NB4 (cell line): ENCODE measurements around the gene SLMAP.

Source experiments
- DNase-seq: peaks from one replicate; pipeline ENCODE4 v3.0.0; 2010; ENCODE audit warnings: low read depth
- H3K4me3 ChIP-seq: one replicate; pipeline ENCODE4 v1.5.1; 2011; ENCODE audit warnings: mild to moderate bottlenecking, low read depth, low read length, moderate library complexity
- MYC ChIP-seq: IDR thresholded peaks from 2 replicates; pipeline ENCODE4 v1.6.1; 2011; ENCODE audit warnings: low read depth, low read length
- POLR2A ChIP-seq: IDR thresholded peaks from 2 replicates; pipeline ENCODE4 v1.6.1; 2011; ENCODE audit warnings: mild to moderate bottlenecking; ENCODE audit not compliant: insufficient read length; ENCODE audit errors: extremely low read depth
- TF ChIP-seq, protein P1 (sequence below): IDR thresholded peaks from one replicate; pipeline ENCODE4 v1.5.1; 2012; ENCODE audit warnings: low read depth, low read length
- TF ChIP-seq, protein P2 (sequence below): IDR thresholded peaks from 2 replicates; pipeline ENCODE4 v1.6.1; 2011; ENCODE audit warnings: low read depth, low read length

SLMAP gene

DNA sequence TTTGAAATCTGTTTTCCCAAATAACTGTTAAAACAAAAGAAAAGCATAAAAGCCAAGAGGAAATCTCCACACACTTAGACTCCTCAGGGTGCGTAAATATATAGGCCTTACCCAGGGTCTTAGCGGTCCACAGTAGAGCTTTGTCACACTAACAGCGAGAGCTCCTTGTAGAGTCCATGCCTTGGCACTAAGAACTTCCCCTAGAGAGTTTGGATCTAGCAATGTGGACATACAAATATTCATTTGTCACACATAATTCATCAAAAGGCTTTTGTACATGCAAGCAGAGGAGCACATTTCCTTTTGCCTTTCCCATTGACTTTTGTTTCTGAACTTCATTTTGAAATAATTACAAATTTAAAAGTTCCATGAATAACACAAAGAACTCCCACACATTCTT is 11.0 kb upstream of the SLMAP start:
- TF ChIP-seq, protein P1, sequence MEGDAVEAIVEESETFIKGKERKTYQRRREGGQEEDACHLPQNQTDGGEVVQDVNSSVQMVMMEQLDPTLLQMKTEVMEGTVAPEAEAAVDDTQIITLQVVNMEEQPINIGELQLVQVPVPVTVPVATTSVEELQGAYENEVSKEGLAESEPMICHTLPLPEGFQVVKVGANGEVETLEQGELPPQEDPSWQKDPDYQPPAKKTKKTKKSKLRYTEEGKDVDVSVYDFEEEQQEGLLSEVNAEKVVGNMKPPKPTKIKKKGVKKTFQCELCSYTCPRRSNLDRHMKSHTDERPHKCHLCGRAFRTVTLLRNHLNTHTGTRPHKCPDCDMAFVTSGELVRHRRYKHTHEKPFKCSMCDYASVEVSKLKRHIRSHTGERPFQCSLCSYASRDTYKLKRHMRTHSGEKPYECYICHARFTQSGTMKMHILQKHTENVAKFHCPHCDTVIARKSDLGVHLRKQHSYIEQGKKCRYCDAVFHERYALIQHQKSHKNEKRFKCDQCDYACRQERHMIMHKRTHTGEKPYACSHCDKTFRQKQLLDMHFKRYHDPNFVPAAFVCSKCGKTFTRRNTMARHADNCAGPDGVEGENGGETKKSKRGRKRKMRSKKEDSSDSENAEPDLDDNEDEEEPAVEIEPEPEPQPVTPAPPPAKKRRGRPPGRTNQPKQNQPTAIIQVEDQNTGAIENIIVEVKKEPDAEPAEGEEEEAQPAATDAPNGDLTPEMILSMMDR = no peak
- no peak for TF ChIP-seq MYC
- TF ChIP-seq POLR2A = no peak
- TF ChIP-seq, protein P2, sequence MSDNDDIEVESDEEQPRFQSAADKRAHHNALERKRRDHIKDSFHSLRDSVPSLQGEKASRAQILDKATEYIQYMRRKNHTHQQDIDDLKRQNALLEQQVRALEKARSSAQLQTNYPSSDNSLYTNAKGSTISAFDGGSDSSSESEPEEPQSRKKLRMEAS = no peak
- DNase-seq = no peak
- H3K4me3 ChIP-seq = no peak overlapping the region

DNA sequence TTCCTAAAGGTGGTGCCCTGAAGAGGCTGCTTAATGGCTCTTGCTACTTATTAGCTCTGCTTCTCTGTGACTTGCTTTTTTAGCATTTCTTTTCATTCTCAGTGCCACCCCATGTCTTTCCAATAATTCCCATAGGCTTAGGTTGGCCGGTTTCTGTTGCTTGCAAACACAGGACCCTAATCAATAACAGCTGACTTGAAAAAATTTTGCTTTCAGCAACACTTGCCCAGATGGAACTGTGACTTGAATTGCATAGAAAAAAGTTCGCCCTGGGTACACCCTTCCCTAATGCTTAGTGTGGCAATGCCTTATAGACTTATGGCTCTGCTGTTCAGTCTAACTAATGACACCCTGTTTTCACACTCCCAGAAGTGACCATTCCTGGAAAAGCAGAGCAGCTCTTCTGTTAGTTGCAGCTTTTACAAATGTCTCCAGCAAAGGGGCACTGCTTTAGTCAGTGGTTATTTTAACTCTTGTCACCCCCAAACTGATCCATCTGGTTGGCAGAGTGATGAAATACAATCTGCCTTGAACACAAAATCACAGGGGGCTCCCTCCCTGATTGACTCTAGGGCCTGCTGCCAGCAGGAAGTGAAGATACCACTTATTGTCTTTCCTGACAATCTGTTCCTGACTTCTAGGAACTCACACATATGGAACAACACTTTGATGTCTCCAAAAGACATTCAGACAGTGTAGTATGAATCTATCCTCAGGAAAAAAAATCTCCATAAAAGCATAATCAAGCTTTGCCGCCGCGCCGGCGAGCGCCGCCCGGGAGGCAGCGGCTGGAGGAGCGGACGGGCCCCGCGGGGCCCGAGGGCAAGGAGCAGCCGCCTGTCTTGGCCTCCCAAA is 9.7 kb upstream of the SLMAP start:
- no peak for DNase-seq
- no peak overlapping the region for H3K4me3 ChIP-seq
- TF ChIP-seq MYC (no peak), POLR2A (no peak)
- TF ChIP-seq, protein P1 = no peak
- TF ChIP-seq, protein P2 = no peak

DNA sequence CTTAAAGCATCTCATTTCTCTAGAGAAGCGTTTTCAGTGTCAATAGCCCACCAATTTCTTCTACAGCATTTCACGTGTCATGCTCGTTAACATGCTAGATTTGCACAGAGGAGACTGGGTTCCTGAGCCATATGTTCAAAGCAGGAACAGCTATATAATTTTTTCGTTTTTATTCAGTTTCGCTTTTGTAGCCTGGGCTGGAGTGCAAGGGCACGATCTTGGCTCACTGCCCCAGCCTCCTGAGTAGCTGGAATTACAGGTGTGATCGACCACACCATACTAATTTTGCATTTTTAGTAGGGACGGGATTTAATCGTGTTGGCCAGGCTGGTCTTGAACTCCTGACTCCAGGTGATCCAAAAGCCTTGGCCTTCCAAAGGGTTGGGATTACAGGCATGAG is 6.6 kb upstream of the SLMAP start:
- no peak overlapping the region for H3K4me3 ChIP-seq

DNA sequence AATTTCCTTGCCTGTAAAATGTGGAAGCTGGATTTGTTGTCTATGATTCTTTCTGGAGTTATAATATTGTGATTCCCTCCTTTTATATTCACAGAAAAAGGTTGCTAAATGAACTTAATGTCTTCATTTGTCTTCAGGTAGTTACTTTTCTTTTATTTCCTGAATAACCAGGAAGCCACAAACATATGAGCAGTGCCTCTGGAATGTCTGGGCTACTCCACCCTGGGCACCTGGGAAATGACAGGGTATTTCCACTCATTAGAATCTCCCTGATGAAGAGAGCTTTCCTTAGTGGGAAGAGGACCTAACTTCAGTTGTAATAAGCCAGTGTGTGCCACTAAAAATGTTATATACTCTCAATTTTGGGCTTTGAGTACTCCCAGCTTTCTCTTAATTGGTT is 3.8 kb upstream of the SLMAP start:
- TF ChIP-seq, protein P2 = no peak
- TF ChIP-seq POLR2A (no peak), MYC (no peak)
- TF ChIP-seq, protein P1 = no peak
- DNase-seq = no peak

More for the DNA sequence above, 6.6 kb upstream of the SLMAP start:
- TF ChIP-seq POLR2A = no peak
- TF ChIP-seq, protein P1 = no peak
- TF ChIP-seq, protein P2 = no peak
- TF ChIP-seq MYC = no peak
- no peak for DNase-seq

DNA sequence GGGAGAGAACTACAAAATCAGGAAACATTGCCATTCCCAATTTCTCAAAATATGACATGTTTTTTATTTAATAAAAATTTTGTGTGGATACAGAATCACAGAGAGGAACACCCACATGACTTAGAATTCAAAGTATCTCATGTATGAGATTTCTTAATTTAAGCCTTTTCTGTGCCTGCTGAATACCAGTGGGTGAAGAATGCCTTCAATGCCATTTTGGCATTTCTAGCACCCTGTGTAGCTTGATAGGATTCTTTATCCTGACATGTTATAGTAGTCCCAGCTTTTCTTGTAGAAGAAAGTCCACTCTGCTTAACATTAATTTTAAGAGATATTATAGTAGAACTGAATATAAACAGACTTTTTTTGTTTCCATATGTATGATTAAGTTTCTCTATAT is 3.1 kb upstream of the SLMAP start:
- DNase-seq = no peak
- TF ChIP-seq, protein P1 = no peak
- TF ChIP-seq POLR2A = no peak
- TF ChIP-seq, protein P2 = no peak
- no peak for TF ChIP-seq MYC
- H3K4me3 ChIP-seq = no peak overlapping the region

More for the DNA sequence above, 3.8 kb upstream of the SLMAP start:
- H3K4me3 ChIP-seq = no peak overlapping the region
